ENCODE results near the gene TMPRSS4.
A peak's percentile ranks its signal among the peaks of the same experiment; 100 is the strongest.
"Not testable (repeated sequence)": the region's sequence is repeated elsewhere in the genome, so short reads cannot be mapped to it uniquely, and the experiment has no call there.

Gene TMPRSS4

GRCh38 chr11:118055966-118056365 is 20.9 kb upstream of the TMPRSS4 start:
- DNase-seq (ENCODE audit: low read depth, low spot score): no peak
- no peak overlapping the region for H3K27ac ChIP-seq

- DNase-seq (ENCODE audit: low read depth, low spot score): no peak
- no peak overlapping the region for H3K27ac ChIP-seq
Measured at GRCh38 chr11:118056806-118057205, 20.1 kb upstream of the TMPRSS4 start.

- H3K27ac ChIP-seq: no peak overlapping the region
Measured at GRCh38 chr11:118057251-118058145, 19.4 kb upstream of the TMPRSS4 start.

GRCh38 chr11:118058311-118059245 is 18.3 kb upstream of the TMPRSS4 start:
- DNase-seq (ENCODE audit: low read depth, low spot score): no peak
- H3K27ac ChIP-seq: no peak overlapping the region

More at GRCh38 chr11:118057251-118058145, 19.4 kb upstream of the TMPRSS4 start:
- no peak for DNase-seq (ENCODE audit: low read depth, low spot score)

GRCh38 chr11:118059246-118059940 is 17.5 kb upstream of the TMPRSS4 start:
- no peak for DNase-seq (ENCODE audit: low read depth, low spot score)
- H3K27ac ChIP-seq: no peak overlapping the region

GRCh38 chr11:118060081-118060661 is 16.7 kb upstream of the TMPRSS4 start:
- H3K27ac ChIP-seq: no peak overlapping the region
- DNase-seq (ENCODE audit: low read depth, low spot score): no peak

- no peak overlapping the region for H3K27ac ChIP-seq
- DNase-seq (ENCODE audit: low read depth, low spot score): no peak
Measured at GRCh38 chr11:118060869-118061268, 16.0 kb upstream of the TMPRSS4 start.

- DNase-seq (ENCODE audit: low read depth, low spot score): no peak
- H3K27ac ChIP-seq: no peak overlapping the region
Measured at GRCh38 chr11:118061586-118062125, 15.2 kb upstream of the TMPRSS4 start.

- not testable (repeated sequence) for DNase-seq (ENCODE audit: low read depth, low spot score); H3K27ac ChIP-seq
Measured at GRCh38 chr11:118062181-118062580, 14.7 kb upstream of the TMPRSS4 start.

- not testable (repeated sequence) for DNase-seq (ENCODE audit: low read depth, low spot score); H3K27ac ChIP-seq
Measured at GRCh38 chr11:118062631-118063030, 14.2 kb upstream of the TMPRSS4 start.

- H3K27ac ChIP-seq: no peak overlapping the region
- DNase-seq (ENCODE audit: low read depth, low spot score): no peak
Measured at GRCh38 chr11:118064956-118065355, 11.9 kb upstream of the TMPRSS4 start.

GRCh38 chr11:118065384-118065783 is 11.5 kb upstream of the TMPRSS4 start:
- no peak overlapping the region for H3K27ac ChIP-seq
- no peak for DNase-seq (ENCODE audit: low read depth, low spot score)

- H3K27ac ChIP-seq: no peak overlapping the region
- DNase-seq (ENCODE audit: low read depth, low spot score): no peak
Measured at GRCh38 chr11:118067006-118067405, 9.9 kb upstream of the TMPRSS4 start.

GRCh38 chr11:118068206-118068944 is 8.5 kb upstream of the TMPRSS4 start:
- no peak overlapping the region for H3K27ac ChIP-seq
- no peak for DNase-seq (ENCODE audit: low read depth, low spot score)

- DNase-seq (ENCODE audit: low read depth, low spot score): no peak
- no peak overlapping the region for H3K27ac ChIP-seq
Measured at GRCh38 chr11:118068945-118069612, 7.8 kb upstream of the TMPRSS4 start.

GRCh38 chr11:118071416-118072030 is 5.4 kb upstream of the TMPRSS4 start:
- H3K27ac ChIP-seq: no peak overlapping the region
- no peak for DNase-seq (ENCODE audit: low read depth, low spot score)

GRCh38 chr11:118073554-118073953 is 3.3 kb upstream of the TMPRSS4 start:
- H3K27ac ChIP-seq: no peak overlapping the region
- no peak for DNase-seq (ENCODE audit: low read depth, low spot score)

GRCh38 chr11:118074091-118074685 is 2.7 kb upstream of the TMPRSS4 start:
- no peak for DNase-seq (ENCODE audit: low read depth, low spot score)
- H3K27ac ChIP-seq: peak overlapping the region; percentile 82

Data from epithelial cell of prostate (primary cell).